PC-3 (cell line): ENCODE data around the gene SFSWAP. TPM values are rescaled to one million over a fixed set of nuclear protein-coding genes. Genes with fewer than 3 reads are reported as not detected.

Experiments
- ATAC-seq: fragments of 200-7000 bp; cut with Tn5 transposase; 2 replicates; pipeline ENCODE4 v1.9.1; 2020; ENCODE audit warnings: mild to moderate bottlenecking, moderate library complexity
- BruUV-seq: library from RNA; stranded (reverse); fragments of 400-500 nt; replicated peaks from 2 replicates; lab custom pipeline; 2021; lab: Mats Ljungman, UMichigan
- CTCF ChIA-PET: fragments of 300-600 bp; sonication (Branson Sonifier 250); formaldehyde crosslinking; loops from one replicate; lab custom pipeline; 2022; ENCODE audit warnings: antibody characterized with exemption; lab: Charles Lee
- POLR2A ChIA-PET: fragments of 300-600 bp; sonication (Branson Sonifier 250); formaldehyde crosslinking; loops from one replicate; lab custom pipeline; 2022; ENCODE audit warnings: antibody characterized with exemption; ENCODE audit not compliant: unreplicated experiment; lab: Charles Lee
- DNase-seq: peaks from one replicate; pipeline ENCODE4 v3.0.0-alpha.2; 2015
- H2AFZ ChIP-seq: fragments of 300-600 bp; sonication (generic); 2 replicates; pipeline ENCODE4 v1.6.0; 2016; ENCODE audit warnings: antibody characterized with exemption, low read length
- H3F3A ChIP-seq: fragments of 300-600 bp; sonication (generic); one replicate; pipeline ENCODE4 v1.6.0; 2017; ENCODE audit warnings: antibody characterized with exemption, low read length, control low read depth, mild to moderate bottlenecking; ENCODE audit not compliant: unreplicated experiment
- H3K27ac ChIP-seq: fragments of 300-600 bp; sonication (generic); 2 replicates; pipeline ENCODE4 v1.5.1; 2016; ENCODE audit warnings: mild to moderate bottlenecking, low read length
- H3K27me3 ChIP-seq: fragments of 300-600 bp; sonication (generic); 2 replicates; pipeline ENCODE4 v1.6.1; 2016; ENCODE audit warnings: low read length, mixed read lengths
- H3K36me3 ChIP-seq: fragments of 300-600 bp; sonication (generic); 2 replicates; pipeline ENCODE4 v1.6.1; 2016; ENCODE audit warnings: low read depth, mixed run types, low read length, mixed read lengths
- H3K4me1 ChIP-seq: fragments of 300-600 bp; sonication (generic); 2 replicates; pipeline ENCODE4 v1.5.1; 2016; ENCODE audit warnings: low read length; ENCODE audit not compliant: insufficient read depth
- H3K4me2 ChIP-seq: fragments of 300-600 bp; sonication (generic); 2 replicates; pipeline ENCODE4 v1.6.0; 2016; ENCODE audit warnings: low read length
- H3K4me3 ChIP-seq: fragments of 300-600 bp; sonication (generic); 2 replicates; pipeline ENCODE4 v1.5.1; 2016; ENCODE audit warnings: mild to moderate bottlenecking, low read length, mixed read lengths
- H3K79me2 ChIP-seq: fragments of 300-600 bp; sonication (generic); 2 replicates; pipeline ENCODE4 v1.6.1; 2017; ENCODE audit warnings: low read length, mixed read lengths
- H3K9ac ChIP-seq: fragments of 300-600 bp; sonication (generic); 2 replicates; pipeline ENCODE4 v1.6.0; 2016; ENCODE audit warnings: mild to moderate bottlenecking, low read length
- H3K9me2 ChIP-seq: fragments of 300-600 bp; sonication (generic); replicated peaks from 2 replicates; pipeline ENCODE4 v1.6.1; 2016; ENCODE audit warnings: mixed run types, low read length, mixed read lengths
- H3K9me3 ChIP-seq: fragments of 300-600 bp; sonication (generic); 2 replicates; pipeline ENCODE4 v1.6.1; 2016; ENCODE audit warnings: low read length, mixed read lengths
- H4K20me1 ChIP-seq: fragments of 300-600 bp; sonication (generic); 2 replicates; pipeline ENCODE4 v1.6.1; 2016; ENCODE audit warnings: low read length, mixed read lengths
- EZH2 ChIP-seq: fragments of 300-600 bp; sonication (generic); IDR thresholded peaks from one replicate; pipeline ENCODE4 v1.6.1; 2017; ENCODE audit warnings: antibody characterized with exemption, mild to moderate bottlenecking, low read length; ENCODE audit not compliant: unreplicated experiment
- EZH2phosphoT487 ChIP-seq: fragments of 300-600 bp; sonication (generic); IDR thresholded peaks from 2 replicates; pipeline ENCODE4 v1.6.1; 2018; ENCODE audit warnings: mild to moderate bottlenecking, antibody characterized with exemption, low read length, borderline replicate concordance
- intact Hi-C: fragments of 100-400 bp; cut with micrococcal nuclease; formaldehyde crosslinking; loops from 2 replicates; pipeline ENCODE4 v1.9.0; 2023
- total RNA-seq: library from RNA; depleted of rRNA; stranded (reverse); fragments of >200 nt; gene quantifications from 2 replicates; pipeline ENCODE4 v1.2.3, GENCODE V29; 2014
- TF ChIP-seq, protein P1 (sequence below): fragments of 300-600 bp; sonication (generic); conservative IDR thresholded peaks from 2 replicates; pipeline ENCODE4 v1.5.1; 2017; ENCODE audit warnings: antibody characterized with exemption, low read depth, mild to moderate bottlenecking, low read length

SFSWAP gene
- total RNA-seq, 1 experiment from 2014 or later: 57.5 TPM

GRCh38 chr12:131761638-131762037, 50.7 kb downstream of the SFSWAP start:
- no peaks in the 10 kb centered on the region for H3K27me3 ChIP-seq
- TF ChIP-seq, protein P1, sequence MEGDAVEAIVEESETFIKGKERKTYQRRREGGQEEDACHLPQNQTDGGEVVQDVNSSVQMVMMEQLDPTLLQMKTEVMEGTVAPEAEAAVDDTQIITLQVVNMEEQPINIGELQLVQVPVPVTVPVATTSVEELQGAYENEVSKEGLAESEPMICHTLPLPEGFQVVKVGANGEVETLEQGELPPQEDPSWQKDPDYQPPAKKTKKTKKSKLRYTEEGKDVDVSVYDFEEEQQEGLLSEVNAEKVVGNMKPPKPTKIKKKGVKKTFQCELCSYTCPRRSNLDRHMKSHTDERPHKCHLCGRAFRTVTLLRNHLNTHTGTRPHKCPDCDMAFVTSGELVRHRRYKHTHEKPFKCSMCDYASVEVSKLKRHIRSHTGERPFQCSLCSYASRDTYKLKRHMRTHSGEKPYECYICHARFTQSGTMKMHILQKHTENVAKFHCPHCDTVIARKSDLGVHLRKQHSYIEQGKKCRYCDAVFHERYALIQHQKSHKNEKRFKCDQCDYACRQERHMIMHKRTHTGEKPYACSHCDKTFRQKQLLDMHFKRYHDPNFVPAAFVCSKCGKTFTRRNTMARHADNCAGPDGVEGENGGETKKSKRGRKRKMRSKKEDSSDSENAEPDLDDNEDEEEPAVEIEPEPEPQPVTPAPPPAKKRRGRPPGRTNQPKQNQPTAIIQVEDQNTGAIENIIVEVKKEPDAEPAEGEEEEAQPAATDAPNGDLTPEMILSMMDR: no peak
- TF ChIP-seq EZH2phosphoT487 (no peak), EZH2 (no peak)
- ChIA-PET POLR2A (no interaction called here), CTCF (no interaction called here)
- no peak overlapping the region for H3K4me3 ChIP-seq
- BruUV-seq: no TSS peak
- no peak for DNase-seq
- intact Hi-C loops: no loop called here
- no peak for ATAC-seq
- H3K9me3 ChIP-seq: no peaks in the 10 kb centered on the region
- no peaks in the 10 kb centered on the region for H3K79me2 ChIP-seq
- no peak overlapping the region for H2AFZ ChIP-seq
- peaks cover 61% of the 10 kb centered on the region for H3K36me3 ChIP-seq
- H3K27ac ChIP-seq: no peak overlapping the region
- H3F3A ChIP-seq: no peaks in the 10 kb centered on the region
- H3K4me2 ChIP-seq: no peak overlapping the region
- no peak overlapping the region for H3K9ac ChIP-seq
- no peaks in the 10 kb centered on the region for H3K4me1 ChIP-seq
- H4K20me1 ChIP-seq: 0 out of 2 replicates have a peak, but pooled peaks cover 3% of the 10 kb centered on the region
- no peaks in the 10 kb centered on the region for H3K9me2 ChIP-seq

DNA sequence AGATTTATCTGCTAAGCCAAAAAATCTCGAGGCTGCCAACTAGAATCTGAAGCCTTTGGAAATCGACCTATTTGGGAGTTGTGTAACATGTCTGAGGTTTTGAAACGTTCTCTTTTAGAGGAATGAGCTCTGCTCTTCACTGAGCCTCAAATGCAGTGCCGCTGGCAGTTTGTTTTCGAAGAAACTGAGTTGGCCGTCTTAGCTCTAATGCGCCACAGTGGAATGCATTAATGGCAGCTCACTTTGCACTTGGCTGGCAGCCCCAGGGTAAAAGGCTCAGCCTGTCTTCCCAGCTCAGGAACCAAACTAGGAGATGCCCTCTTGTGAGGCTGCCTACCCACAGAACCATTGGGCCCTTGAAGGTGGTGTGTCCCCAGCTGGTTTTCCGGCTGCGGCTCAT, 53.8 kb downstream of the SFSWAP start:
- Histone ChIP-seq H3K4me2 (no peak overlapping the region), H4K20me1 (0 out of 2 replicates have a peak, but pooled peaks cover 3% of the 10 kb centered on the region), H3K9me2 (no peaks in the 10 kb centered on the region), H3K27ac (no peak overlapping the region), H3K9ac (no peak overlapping the region), H3K4me1 (no peaks in the 10 kb centered on the region), H3K4me3 (no peak overlapping the region), H3K79me2 (no peaks in the 10 kb centered on the region), H2AFZ (no peak overlapping the region), H3F3A (no peaks in the 10 kb centered on the region), H3K36me3 (peaks cover 54% of the 10 kb centered on the region), H3K9me3 (no peaks in the 10 kb centered on the region), H3K27me3 (no peaks in the 10 kb centered on the region)
- TF ChIP-seq EZH2phosphoT487 (no peak), EZH2 (no peak)
- TF ChIP-seq, protein P1: no peak
- intact Hi-C loops: no loop called here
- CTCF ChIA-PET: no interaction called here
- ATAC-seq (no peak), DNase-seq (no peak)
- no TSS peak for BruUV-seq
- POLR2A ChIA-PET: no interaction called here

DNA sequence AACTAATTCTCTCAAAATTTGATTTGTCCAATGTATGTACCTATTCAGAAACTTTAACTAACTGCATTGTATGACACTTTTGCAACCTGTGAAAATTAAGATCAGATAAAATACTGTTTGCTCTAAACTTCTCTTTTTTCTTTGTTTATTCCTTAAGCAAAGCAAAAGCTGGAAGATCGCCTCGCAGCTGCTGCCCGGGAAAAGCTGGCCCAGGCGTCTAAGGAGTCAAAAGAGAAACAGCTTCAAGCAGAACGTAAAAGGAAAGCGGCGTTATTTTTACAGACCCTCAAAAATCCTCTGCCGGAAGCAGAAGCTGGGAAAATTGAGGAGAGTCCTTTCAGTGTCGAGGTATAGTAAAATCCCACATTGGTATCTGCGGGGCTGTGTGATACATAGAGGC, 55.1 kb downstream of the SFSWAP start:
- 0 out of 2 replicates have a peak, but pooled peaks cover 3% of the 10 kb centered on the region for H4K20me1 ChIP-seq
- no peaks in the 10 kb centered on the region for H3K27me3 ChIP-seq
- no peaks in the 10 kb centered on the region for H3K4me1 ChIP-seq
- no peaks in the 10 kb centered on the region for H3F3A ChIP-seq
- H3K36me3 ChIP-seq: peaks cover 60% of the 10 kb centered on the region
- H3K4me3 ChIP-seq: no peak overlapping the region
- H3K9me3 ChIP-seq: no peaks in the 10 kb centered on the region
- ATAC-seq: no peak
- H3K9ac ChIP-seq: no peak overlapping the region
- H3K9me2 ChIP-seq: no peaks in the 10 kb centered on the region
- DNase-seq: no peak
- no peak overlapping the region for H2AFZ ChIP-seq
- intact Hi-C loops: no loop called here
- H3K4me2 ChIP-seq: no peak overlapping the region
- BruUV-seq: no TSS peak
- no peak for TF ChIP-seq EZH2
- no peaks in the 10 kb centered on the region for H3K79me2 ChIP-seq
- POLR2A ChIA-PET: no interaction called here
- CTCF ChIA-PET: no interaction called here
- no peak overlapping the region for H3K27ac ChIP-seq
